Spleen (tissue), 11 donors: ENCODE measurements around the gene TENM3. TPM values are rescaled to one million over a fixed set of nuclear protein-coding genes. Genes with fewer than 3 reads are reported as not detected.

ENCODE experiments used
- DNase-seq: peaks from one replicate; pipeline ENCODE4 v3.0.0-alpha.2; 2020
- H3K27ac ChIP-seq, 8 donors: fragments of 200-600 bp; sonication (generic) in 7 of 8; 1 replicate in 4 of 8; 2 replicates in 4 of 8; pipeline versions ENCODE4 v1.5.0 to v1.8.0; 2016 to 2021; ENCODE audit warnings: inconsistent platforms in 4 of 8, mild to moderate bottlenecking in 4 of 8, moderate library complexity in 1 of 8
- H3K27me3 ChIP-seq, 7 donors: fragments of 200-600 bp; sonication (generic) in 6 of 7; replicated peaks in 1 of 7; 1 replicate in 4 of 7; 2 replicates in 3 of 7; pipeline versions ENCODE4 v1.5.0 to v1.8.0; 2016 to 2021; ENCODE audit warnings: inconsistent platforms in 3 of 7, mild to moderate bottlenecking in 1 of 7
- H3K36me3 ChIP-seq, 6 donors: fragments of 200-600 bp; sonication (generic) in 5 of 6; 1 replicate in 4 of 6; 2 replicates in 2 of 6; pipeline versions ENCODE4 v1.5.0 to v1.8.0; 2016 to 2021; ENCODE audit warnings: inconsistent platforms in 2 of 6
- H3K4me1 ChIP-seq, 6 donors: fragments of 200-600 bp; sonication (generic) in 5 of 6; 1 replicate in 3 of 6; 2 replicates in 3 of 6; pipeline versions ENCODE4 v1.5.0 to v1.8.0; 2016 to 2021; ENCODE audit warnings: inconsistent platforms in 3 of 6
- H3K4me3 ChIP-seq, 8 donors: fragments of 200-600 bp; sonication (generic) in 7 of 8; 1 replicate in 4 of 8; 2 replicates in 4 of 8; pipeline versions ENCODE4 v1.5.0 to v1.8.0; 2016 to 2021; ENCODE audit warnings: inconsistent platforms in 4 of 8, mild to moderate bottlenecking in 4 of 8, moderate library complexity in 2 of 8
- H3K9me3 ChIP-seq, 8 donors: fragments of 200-600 bp; sonication (generic) in 7 of 8; 1 replicate in 4 of 8; 2 replicates in 4 of 8; pipeline versions ENCODE4 v1.5.0 to v1.8.0; 2016 to 2021; ENCODE audit warnings: inconsistent platforms in 4 of 8
- POLR2A ChIP-seq, 3 donors: fragments of 450-650 bp; IDR thresholded peaks; one replicate each; pipeline ENCODE4 v1.5.1; 2017; ENCODE audit warnings: antibody characterized with exemption in 3 of 3, mild to moderate bottlenecking in 1 of 3
- POLR2AphosphoS5 ChIP-seq, 3 donors: sonication (generic); formaldehyde crosslinking; IDR thresholded peaks; one replicate each; pipeline ENCODE4 v1.5.1; 2017; ENCODE audit warnings: antibody characterized with exemption in 3 of 3
- WGBS, 5 donors: extraction: QIAGEN DNeasy Blood & Tissue Kit in 3 of 5; methylation state at CpG; one replicate each; pipeline versions ENCODE4 v1.1.5 to v1.1.7; 2013 to 2018; 5-methylcytosine and 5-hydroxymethylcytosine counted together
- intact Hi-C: fragments of 100-400 bp; cut with DNase I; formaldehyde crosslinking; loops from one replicate; pipeline ENCODE4 v1.15.0; 2023; ENCODE audit warnings: low total_unique reads
- polyA plus RNA-seq, 3 donors: library from polyadenylated mRNA; stranded (reverse); fragments of 200-250 nt; gene quantifications; one replicate each; pipeline ENCODE4 v1.2.1, GENCODE V29; 2013
- total RNA-seq, 7 donors: library from RNA; depleted of rRNA in 3 of 7; stranded (reverse); fragments of >200 nt in 3 of 7; fragmentation: NEBNext Ultra II Directional in 4 of 7; extraction: Animal tissue kit (Norgen Biotek cat#: 25700) in 4 of 7; gene quantifications; one replicate each; pipeline versions ENCODE4 v1.1.0 to v1.2.1, GENCODE V29; 2016 to 2021
- TF ChIP-seq, protein P1 (sequence below), 11 experiments: fragments of 200-600 bp in 7 of 11; fragments of 450-650 bp in 4 of 11; sonication (generic) in 4 of 11; IDR thresholded peaks in 8 of 11; conservative IDR thresholded peaks in 3 of 11; 1 replicate in 7 of 11; 2 replicates in 4 of 11; pipeline versions ENCODE4 v1.4.0 to v1.8.0; 2016 to 2021; ENCODE audit warnings: antibody characterized with exemption in 11 of 11, inconsistent platforms in 4 of 11, mild to moderate bottlenecking in 1 of 11
- donor health status: healthy with polysubstance abuse.
- donor health status: DM: no; HTN: no; CAD: no; lungs with moderate emphysema.
- donor health status: DM: no; HTN: no; CAD: no.
- donor health status: Bipolar disorder and iron deficiency.
- donor health status: healthy.
- donor health status: DM: no; HTN: no; CAD: no.
- donor health status: DM: yes; HTN: yes; CAD: no.

The TENM3 gene
- total and polyA plus RNA-seq, 10 donors: 0.37 to 45.6 (median 17.7) TPM

DNA sequence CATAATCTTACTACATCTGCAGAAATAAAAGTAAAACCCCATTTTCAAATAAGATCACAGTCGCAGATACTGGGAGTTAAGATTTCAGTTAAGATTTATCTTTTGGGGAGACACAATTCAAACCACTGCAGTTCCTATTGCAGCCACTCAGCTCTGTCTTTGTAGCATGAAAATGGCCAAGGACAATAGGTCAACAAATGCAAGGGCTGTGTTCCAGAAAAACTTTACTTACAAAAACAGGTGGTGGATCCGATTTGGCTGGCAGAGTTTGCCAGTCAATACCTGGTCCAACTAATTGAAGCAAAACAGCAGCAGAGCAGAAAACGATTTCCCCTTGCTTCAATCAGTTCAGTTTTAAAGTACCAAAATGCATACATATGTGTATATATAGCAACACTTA, 77.4 kb downstream of the TENM3 start:
- no peaks in the 10 kb centered on the region for H3K36me3 ChIP-seq
- WGBS, 5 donors: 75 to 80% (median 78%) methylated on average over 3 of the region's 3 CpGs
- intact Hi-C loops: no loop called here
- peaks cover 0 to 17% (median 9%) of the 10 kb centered on the region in 8 donors for H3K9me3 ChIP-seq
- no peak overlapping the region for H3K27ac ChIP-seq
- no peaks in the 10 kb centered on the region for H3K4me1 ChIP-seq
- H3K4me3 ChIP-seq: no peak overlapping the region
- H3K27me3 ChIP-seq: no peaks in the 10 kb centered on the region
- TF ChIP-seq POLR2AphosphoS5 (IDR thresholded peaks at IDR 0.05): no peak
- TF ChIP-seq POLR2A (IDR thresholded peaks at IDR 0.05): no peak
- TF ChIP-seq, protein P1, sequence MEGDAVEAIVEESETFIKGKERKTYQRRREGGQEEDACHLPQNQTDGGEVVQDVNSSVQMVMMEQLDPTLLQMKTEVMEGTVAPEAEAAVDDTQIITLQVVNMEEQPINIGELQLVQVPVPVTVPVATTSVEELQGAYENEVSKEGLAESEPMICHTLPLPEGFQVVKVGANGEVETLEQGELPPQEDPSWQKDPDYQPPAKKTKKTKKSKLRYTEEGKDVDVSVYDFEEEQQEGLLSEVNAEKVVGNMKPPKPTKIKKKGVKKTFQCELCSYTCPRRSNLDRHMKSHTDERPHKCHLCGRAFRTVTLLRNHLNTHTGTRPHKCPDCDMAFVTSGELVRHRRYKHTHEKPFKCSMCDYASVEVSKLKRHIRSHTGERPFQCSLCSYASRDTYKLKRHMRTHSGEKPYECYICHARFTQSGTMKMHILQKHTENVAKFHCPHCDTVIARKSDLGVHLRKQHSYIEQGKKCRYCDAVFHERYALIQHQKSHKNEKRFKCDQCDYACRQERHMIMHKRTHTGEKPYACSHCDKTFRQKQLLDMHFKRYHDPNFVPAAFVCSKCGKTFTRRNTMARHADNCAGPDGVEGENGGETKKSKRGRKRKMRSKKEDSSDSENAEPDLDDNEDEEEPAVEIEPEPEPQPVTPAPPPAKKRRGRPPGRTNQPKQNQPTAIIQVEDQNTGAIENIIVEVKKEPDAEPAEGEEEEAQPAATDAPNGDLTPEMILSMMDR (IDR thresholded peaks at IDR 0.05 in 8 of 11, conservative IDR thresholded peaks at IDR 0.05 in 3 of 11): no peak
- no peak for DNase-seq

GRCh38 chr4:182324282-182324681, 81.1 kb downstream of the TENM3 start:
- H3K9me3 ChIP-seq: no peaks in the 10 kb centered on the region
- intact Hi-C loops: no loop called here
- TF ChIP-seq, protein P1 (IDR thresholded peaks at IDR 0.05 in 8 of 11, conservative IDR thresholded peaks at IDR 0.05 in 3 of 11): no peak
- TF ChIP-seq POLR2A (IDR thresholded peaks at IDR 0.05): no peak
- TF ChIP-seq POLR2AphosphoS5 (IDR thresholded peaks at IDR 0.05): no peak
- H3K4me3 ChIP-seq: no peak overlapping the region
- 87 to 94% (median 91%) methylated on average over 10 of the region's 10 CpGs for WGBS, 5 donors
- DNase-seq: no peak
- no peak overlapping the region for H3K27ac ChIP-seq
- no peaks in the 10 kb centered on the region for H3K36me3 ChIP-seq
- no peaks in the 10 kb centered on the region for H3K27me3 ChIP-seq
- H3K4me1 ChIP-seq: no peaks in the 10 kb centered on the region

DNA sequence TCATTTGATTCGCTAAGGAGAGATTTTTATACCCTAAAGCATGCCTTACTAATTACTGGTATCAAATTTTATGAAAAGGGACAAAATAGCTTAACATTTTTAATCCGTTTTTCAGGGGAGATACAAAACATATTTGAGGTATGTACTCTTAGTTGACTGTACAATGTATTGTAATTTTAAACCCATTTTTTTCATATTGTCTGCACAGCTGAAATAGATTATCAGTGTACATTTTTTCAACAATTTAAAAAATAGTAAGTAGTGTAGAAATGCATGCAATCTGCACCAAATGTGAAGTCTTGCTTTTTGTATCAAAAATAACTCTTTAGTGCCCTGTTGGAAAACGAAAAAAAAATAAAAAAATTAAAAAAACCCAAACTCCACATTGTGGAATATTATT, 82.2 kb downstream of the TENM3 start:
- WGBS, 5 donors: 66 to 82% (median 67%) methylated on average over 3 of the region's 3 CpGs
- intact Hi-C loops: no loop called here
- H3K4me3 ChIP-seq: no peak overlapping the region
- no peaks in the 10 kb centered on the region for H3K4me1 ChIP-seq
- TF ChIP-seq POLR2AphosphoS5 (IDR thresholded peaks at IDR 0.05) (no peak), POLR2A (IDR thresholded peaks at IDR 0.05) (no peak)
- TF ChIP-seq, protein P1 (IDR thresholded peaks at IDR 0.05 in 8 of 11, conservative IDR thresholded peaks at IDR 0.05 in 3 of 11): no peak
- no peak for DNase-seq
- H3K27ac ChIP-seq: no peak overlapping the region
- H3K27me3 ChIP-seq: no peaks in the 10 kb centered on the region
- no peaks in the 10 kb centered on the region for H3K9me3 ChIP-seq
- no peaks in the 10 kb centered on the region for H3K36me3 ChIP-seq

GRCh38 chr4:182325848-182326255, 82.7 kb downstream of the TENM3 start:
- Histone ChIP-seq H3K4me1 (no peaks in the 10 kb centered on the region), H3K36me3 (no peaks in the 10 kb centered on the region), H3K27ac (no peak overlapping the region), H3K9me3 (no peaks in the 10 kb centered on the region), H3K4me3 (no peak overlapping the region), H3K27me3 (no peaks in the 10 kb centered on the region)
- no peak for DNase-seq
- no peak for TF ChIP-seq POLR2A (IDR thresholded peaks at IDR 0.05)
- TF ChIP-seq POLR2AphosphoS5 (IDR thresholded peaks at IDR 0.05): no peak
- TF ChIP-seq, protein P1 (IDR thresholded peaks at IDR 0.05 in 8 of 11, conservative IDR thresholded peaks at IDR 0.05 in 3 of 11): no peak
- intact Hi-C loops: no loop called here
- WGBS, 5 donors: 83 to 88% (median 85%) methylated on average over 16 of the region's 16 CpGs
